Right kidney (tissue), 1 donor: Measurements from ENCODE around the gene NINJ1.
"Not testable (repeated sequence)": the region's sequence is repeated elsewhere in the genome, so short reads cannot be mapped to it uniquely, and the experiment has no call there.

Experiments
- DNase-seq: peaks from one replicate; pipeline ENCODE4 v3.0.0-alpha.2; 2016

The NINJ1 gene

DNA sequence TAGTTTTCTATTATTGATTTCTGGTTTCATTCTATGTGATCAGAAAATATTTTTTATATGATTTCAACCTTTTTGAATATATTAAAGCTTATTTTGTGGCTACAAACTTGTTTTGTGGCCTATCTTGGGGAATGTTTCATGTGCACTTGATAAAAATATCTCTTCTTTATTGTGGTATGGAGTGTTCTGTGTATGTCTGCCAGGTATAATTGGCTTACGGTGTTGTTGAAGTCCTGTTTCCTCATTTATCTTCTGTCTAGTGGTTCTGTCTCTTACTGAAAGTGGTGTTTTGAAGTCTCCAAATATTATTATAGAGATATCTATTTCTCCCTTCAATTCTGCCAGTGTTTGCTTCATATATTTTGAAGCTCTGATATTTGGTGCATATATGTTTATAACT is 28.4 kb downstream of the NINJ1 start:
- DNase-seq = no peak

DNA sequence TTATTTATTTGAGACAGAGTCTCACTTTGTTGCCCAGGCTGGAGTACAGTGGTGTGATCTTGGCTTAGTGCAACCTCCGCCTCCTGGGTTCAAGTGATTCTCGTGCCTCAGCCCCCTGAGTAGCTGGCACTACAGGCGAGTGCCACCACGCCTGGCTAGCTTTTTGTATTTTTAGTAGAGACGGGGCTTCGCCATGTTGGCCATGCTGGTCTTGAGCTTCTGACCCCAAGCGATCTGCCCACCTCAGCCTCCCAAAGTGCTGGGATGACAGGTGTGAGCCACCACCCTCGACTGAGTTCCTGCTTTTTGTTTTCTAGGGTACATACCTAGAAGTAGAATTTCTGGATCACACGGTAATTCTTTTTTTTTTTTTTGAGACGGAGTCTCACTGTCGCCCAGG is 33.0 kb downstream of the NINJ1 start:
- not testable (repeated sequence) for DNase-seq

DNA sequence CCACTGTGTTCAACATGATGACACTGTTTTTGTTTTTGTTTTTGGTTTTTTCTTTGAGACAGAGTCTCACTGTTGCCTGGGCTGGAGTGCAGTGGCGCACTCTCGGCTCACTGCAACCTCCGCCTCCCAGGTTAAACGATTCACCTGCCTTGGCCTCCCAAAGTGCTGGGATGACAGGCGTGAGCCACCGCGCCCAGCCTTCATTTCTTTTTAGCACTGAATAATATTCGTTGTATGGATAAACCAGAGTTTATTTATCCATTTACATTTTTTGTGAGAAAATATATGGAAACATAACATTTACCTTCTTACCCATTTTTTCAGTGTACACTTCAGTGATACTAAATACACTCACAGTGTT is 33.8 kb downstream of the NINJ1 start:
- DNase-seq = no peak

DNA sequence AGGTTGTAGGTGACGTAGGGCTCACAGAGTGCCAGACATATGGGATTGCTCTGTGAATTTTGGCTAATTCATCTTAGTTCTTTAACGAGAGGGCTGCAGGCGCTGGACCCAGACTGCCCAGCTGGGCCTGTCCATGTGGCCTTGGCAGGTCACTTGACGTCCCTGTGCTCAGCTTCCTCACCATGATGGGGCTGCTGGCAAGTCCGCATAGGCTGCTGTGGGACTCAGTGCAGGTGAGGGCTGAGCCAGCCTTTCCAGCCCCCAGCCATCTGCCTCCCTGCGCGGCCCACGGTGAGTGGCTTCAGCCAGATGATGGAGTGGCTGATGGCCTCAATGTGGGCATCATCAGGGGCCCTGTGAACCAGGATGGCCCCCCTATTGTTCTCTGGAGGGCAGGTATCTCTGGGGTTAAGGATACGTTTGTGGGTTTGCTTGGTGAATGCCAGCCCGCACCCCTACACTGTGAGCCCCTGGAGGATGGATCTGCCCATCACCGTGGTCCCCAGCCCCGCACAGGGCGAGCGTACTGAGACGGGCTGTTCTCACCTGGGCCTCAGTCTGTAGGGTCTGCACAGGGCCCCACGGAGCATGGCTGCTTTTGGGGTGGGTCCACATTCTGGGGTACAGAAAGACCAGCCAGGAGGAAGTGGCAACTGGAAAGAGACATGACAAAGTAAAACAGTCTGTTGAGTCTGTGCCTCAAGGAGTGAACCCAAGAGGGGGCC is 34.3 kb downstream of the NINJ1 start:
- no peak for DNase-seq

DNA sequence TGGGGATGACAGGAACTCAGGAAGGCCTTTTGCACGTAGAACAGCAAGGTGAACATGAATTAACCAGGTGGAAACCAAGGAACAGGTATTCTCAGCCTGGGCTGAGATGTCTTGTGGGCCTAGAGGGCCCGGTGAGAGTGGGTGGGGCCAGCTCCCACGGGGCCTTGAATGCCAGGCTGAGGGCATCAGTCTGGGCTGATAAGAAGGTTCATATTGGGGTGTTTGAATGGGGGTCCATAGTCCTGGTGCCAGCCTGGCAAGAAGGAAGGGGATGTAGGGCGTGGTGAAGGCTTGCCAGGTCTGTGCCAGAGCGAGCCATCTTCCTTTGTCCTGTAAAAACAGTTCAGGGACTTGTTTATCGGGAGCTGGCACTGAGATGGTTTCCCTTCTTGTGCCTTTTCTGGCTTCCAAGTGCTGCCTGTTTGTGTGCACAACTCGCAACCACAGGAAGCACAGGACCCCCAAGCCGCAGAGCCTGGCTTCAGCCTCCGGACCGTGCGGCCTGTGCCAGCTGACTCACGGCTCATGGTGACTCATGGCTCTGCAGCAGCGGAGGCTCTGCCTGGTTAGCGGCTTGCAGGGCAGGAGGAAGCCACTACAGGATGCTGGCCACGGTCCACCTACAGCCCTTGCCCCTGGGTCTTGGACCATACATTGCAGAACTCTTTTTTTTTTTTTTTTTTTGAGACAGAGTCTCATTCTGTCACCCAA is 35.7 kb downstream of the NINJ1 start:
- no peak for DNase-seq

DNA sequence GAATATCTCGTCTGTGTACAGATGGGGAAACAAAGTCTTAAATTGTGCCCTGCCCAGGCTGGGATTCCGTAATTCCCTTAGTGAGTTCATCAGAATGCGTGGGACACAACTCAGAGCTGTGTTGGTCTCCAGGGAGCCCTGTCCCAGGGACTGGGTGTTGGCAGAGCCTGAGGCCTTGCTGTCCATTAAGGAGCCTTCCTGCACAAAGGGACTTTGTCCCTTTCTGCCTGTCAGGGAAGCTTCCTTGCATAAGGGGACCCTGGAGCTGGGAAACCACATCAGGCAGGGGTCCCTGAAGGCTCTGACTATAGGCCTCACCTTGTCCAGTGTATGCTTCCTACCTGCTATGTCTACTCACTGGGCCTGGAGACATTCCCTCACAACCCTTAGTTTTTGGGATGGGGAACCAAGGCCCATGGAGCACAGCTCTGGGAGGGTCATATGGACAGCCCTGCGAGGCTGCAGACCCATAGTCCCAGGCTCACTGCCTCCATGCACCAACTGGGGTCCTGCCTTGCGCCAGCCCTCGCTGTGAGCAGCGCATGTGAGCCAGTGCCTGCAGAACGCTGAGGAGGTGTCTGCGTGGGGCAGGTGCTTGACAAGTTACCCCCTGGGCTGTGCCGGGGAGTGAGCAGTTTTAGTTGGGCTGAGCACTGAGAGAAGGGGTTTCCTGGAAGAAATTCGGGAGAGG is 36.4 kb downstream of the NINJ1 start:
- no peak for DNase-seq

DNA sequence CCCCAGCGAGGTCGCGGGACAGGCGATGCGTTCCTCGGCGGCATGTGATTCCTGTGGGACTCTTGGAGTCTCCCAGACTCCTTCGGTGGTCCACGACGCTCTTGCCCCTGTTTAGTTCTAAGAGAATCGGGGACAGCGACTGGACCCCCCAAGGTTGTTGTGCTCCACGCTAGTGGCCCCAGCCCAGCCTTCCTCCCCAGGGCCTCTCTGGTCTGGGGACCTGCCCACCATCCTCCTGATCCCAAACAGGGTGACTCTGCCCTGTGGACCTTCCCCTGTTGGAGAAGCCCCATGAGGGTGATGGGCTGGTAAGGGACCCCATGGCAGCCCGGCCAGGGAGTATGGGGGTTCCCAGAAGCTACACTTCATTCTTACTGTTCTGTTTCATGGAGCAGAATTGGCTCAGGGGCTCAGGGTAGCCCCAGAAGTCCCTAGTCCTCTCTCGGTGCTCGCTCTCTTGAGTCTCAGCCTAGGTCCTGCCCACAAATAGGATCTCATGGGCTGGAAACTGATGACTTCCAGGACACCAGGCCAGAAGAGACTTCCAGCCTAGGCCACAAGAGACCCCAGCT is 37.2 kb downstream of the NINJ1 start:
- no peak for DNase-seq

DNA sequence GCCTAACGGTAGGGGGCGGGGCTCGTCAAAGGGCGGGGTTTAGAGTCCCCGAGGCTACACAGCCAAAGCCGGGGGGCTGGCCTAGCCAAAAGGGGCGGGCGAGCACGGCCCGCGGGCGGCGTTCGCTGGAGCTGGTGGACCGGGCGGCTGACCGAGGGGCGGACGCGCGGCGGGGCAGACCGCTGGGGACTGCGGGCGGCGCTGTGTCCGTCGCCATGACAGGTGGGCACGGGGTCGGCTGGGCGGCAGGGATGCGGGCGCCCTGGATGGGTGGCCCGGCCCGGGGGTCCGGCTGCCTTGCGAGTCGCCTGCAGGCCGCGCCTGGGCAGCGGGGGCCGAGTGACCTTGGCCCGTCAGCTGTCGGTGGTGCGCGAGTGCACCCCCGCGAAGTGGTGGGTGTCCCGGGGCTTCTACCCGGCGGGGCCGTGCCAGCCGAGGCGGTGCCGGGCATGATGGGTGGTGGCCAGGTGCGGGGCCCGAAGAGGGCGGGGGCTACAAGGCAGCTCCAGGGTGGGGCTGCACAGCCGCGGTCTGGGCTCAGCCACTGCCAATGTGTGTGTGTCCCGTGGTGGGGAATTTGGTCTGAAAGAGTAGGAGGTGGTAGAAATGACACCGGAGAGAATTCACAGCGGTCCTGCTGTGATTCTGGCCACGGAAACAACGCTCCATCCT is 37.8 kb downstream of the NINJ1 start, which contains the start of gene CARD19:
Gene CARD19 (plus strand): TSS at position 87 of the 672 bp plus-strand sequence. CDS start 129 bp downstream, at position 216.
- DNase-seq = peak; percentile 91

DNA sequence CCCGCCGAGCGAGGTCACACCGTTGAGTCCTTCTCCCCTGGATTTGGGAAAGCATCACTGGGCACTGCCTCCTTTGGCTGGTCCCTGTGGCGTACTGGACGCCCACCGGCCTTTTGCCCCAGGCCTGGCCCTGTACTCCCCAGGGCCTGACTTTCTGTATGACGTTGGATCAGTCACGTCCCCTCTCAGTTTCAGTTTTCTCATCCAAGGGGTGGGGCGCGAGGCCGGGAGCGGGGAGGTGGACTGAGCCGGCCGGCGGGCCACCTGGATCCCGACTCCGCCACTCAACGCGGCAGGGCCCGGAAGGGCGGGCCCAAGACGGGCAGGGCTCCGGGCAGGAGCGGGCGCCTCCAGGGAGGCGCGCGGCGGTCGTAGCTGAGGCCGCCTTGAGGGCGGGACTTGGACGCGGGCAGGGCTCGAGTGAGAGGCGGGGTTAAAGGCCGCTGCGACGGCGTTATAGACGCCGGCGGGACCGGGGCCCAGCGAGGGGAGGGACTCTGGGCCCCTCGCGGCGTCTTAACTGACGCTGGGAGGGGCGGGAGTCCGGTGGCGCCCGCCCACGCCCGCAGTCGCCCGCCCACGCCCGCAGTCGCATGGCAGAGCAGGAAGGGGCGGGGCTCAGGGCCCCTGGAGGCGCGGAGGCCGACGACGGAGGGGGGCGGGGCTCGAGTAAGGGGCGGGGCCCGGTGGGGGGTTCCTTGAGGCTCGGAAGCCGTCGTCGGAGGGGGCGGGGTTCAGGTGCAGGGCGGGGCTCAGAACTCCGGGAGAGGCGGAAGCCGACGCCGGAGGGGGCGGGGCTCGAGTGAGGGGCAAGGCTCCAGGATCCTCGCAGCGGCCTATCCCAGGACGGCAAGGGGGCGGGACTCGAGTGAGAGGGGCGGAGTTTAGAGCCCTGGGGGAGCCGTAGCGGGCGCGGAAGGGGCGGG is 38.6 kb downstream of the NINJ1 start:
- DNase-seq = peak; percentile 96

DNA sequence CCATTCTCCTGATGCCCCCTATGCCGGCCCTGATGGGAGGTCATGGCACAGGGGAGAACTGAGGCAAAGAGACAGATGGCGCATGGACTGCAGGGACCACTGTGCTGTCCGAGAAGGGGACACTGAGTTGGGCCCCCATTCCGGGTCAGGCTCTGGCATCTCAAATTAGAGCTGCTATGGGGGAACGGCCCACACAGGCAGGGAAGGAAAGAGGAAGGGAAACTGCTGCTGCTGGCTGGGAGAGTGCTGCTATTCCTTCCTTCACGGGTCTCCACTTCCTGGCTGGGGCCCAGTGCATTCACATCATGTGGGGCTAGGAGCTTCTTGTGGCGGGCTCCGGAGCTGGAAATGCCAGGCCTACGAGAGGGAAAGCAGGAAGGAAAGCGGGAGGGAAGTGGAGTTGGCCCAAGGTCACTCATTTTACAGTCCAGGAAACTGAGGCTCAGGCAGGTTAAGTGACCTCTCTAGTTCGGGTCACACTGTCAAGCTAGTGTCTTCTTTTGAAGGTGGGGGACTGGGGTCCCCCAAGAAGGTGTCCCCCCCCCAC is 39.3 kb downstream of the NINJ1 start:
- DNase-seq = no peak

DNA sequence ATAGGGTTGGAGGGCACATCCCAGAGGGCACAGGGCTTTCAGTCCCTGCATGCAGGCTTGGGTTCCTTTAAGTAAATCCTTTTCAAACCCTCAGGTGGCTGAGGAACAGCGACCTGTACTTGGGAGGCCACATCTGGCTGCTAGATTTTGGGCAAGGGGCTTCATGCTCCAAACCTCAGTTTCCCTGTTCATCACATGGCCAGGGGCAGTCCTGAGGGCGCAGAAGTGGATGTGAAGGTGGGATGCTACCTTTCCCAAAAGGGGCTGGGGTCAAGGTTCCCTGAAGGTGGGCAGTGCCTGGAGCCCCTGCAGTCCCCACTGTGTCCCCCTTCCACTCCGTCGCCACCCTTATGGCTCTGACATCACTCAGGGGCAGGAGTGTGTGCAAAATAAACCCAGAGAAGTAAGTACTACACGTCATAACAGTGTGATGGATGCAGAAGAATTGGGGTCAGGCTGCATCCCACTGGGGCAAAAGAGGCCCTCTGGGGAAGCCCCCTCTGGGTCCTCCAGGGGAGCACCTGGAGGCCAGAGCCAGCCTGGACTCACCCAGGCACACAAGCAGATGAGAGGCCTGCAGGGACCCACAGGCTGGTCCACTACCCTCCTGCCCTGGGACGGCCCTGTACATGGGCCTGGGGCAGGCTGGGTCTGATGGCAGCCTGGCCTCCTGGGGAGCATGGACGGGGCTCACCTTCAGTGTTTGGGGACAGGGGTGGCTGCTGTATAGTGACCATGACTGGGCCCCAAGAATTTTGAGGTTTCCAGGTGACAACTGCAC is 40.0 kb downstream of the NINJ1 start:
- no peak for DNase-seq

DNA sequence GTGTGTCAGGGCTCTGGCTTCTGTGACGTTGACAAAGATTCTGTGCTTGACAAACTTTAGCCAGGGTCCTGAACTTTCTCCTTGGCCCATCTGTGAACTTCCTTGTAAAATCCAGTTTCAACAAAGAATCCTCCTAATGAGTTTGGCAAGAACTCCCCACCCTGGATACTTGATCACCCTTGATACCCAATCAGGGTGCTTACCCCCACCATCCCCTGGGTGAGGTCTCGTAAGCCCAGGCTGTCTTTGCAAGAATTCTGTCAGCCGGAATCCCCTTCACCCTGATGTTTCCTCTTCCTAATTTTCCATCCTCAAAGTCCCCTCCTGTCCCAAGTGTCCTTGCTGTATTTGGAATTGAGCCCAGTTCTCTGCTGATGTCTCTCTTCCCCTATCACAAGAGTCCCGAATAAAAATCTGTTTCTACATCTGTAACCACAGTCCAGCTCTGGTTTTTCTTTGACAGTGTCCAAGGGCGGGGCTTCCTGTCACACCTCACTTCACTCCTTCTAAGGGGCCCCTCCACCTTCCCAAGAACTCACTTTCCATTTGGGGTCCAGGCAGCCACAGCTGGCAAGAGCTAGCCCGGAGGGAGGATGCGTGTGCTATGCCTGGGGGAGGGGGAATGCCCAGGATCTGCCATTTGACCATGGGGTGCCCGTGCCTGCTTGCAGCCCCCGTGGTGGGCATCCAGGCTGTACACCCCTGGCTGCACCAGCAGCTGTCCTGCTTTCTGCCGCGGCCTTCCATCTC is 40.7 kb downstream of the NINJ1 start:
- DNase-seq = peak; percentile 65

- DNase-seq = no peak
Observed at GRCh38 chr9:93092251-93092991, 41.6 kb downstream of the NINJ1 start.

DNA sequence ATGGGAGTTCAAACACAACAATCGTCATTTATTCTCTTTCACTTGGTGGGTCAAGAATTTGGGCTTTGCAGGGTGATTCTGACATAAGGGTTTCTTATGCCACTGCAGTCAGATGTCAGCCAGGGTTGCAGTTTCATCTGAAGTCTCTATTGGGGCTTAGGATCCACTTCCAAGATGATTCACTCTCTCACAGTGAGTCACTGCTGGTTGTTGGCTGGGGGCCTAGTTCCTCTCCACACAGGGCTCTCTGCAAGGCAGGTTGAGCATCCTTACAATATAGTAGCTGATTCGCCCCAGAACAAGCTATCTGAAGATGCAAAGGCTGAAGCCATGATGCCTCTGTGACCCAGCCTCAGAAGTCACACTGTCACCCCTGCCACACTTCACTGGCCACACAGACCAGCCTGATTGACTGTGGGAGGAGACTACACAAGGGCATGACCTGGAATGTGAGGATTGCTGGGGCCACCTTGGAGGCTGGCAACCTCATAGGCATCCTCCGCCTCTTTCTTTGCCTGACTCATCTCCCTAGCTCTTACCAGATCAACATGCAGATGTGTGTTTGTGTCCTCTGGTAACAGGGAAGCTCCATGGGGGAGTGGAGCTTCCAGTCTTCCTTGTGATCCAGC is 42.5 kb downstream of the NINJ1 start:
- DNase-seq = no peak

- DNase-seq = no peak
Observed at GRCh38 chr9:93091056-93091452, 43.0 kb downstream of the NINJ1 start.

DNA sequence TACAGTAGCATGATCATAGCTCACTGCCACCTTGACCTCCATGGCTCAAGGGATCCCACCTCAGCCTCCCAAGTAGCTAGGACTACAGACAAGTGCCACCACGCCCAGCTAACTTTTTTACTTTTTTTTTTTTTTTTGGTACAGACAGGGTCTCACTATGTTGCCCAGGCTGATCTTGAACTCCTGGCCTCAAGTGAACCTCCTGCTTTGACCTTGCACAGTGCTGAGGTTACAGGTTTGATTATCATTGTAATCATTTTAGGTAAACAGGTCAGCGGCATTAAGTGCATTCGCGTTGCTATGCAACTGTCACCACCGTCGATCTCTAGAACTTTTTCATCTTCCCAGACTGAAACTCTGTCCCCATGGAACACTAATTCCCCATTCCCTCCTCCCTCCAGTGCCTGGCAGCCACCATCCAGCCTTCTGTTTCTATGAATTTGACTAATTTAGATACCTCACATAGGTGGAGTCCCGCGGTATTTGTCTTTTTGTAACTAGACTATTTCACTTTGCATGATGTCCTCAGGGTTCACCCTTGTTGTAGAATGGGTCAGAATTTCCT is 43.9 kb downstream of the NINJ1 start:
- DNase-seq = no peak

DNA sequence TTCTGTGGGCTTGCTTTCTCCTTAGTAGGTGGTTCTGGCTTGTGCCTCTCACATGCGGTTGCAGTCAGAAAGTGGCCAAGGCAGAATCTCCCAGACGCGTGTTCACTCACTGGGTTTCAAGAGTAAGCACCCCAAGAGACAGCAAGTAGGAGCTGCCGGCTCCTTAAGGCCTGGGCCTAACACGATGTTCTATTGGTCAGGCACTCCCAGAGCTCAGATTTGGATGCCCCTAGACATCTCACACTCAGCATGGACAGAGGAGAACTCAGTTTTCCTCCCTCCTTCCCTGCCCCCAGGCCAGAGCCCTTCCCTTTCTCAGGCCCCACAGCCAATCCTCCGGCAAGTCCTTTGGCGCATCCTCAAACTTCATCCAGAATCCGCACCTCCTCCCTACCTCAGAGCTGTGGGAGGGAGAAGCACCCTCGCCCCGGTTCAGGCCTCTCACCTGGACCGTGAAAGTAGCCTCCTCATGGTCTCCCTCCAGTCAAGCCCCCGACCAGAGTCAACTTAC is 44.5 kb downstream of the NINJ1 start:
- DNase-seq = no peak

GRCh38 chr9:93089024-93089423 is 45.0 kb downstream of the NINJ1 start:
- no peak for DNase-seq
